Measurements from ENCODE around the gene EXOC3. TPM values are rescaled to one million over a fixed set of nuclear protein-coding genes. Genes with fewer than 3 reads are reported as not detected.
"Not testable (repeated sequence)": the region's sequence is repeated elsewhere in the genome, so short reads cannot be mapped to it uniquely, and the experiment has no call there.

The EXOC3 gene
- total RNA-seq, 1 experiment from 2014 or later = 19.4 TPM

DNA sequence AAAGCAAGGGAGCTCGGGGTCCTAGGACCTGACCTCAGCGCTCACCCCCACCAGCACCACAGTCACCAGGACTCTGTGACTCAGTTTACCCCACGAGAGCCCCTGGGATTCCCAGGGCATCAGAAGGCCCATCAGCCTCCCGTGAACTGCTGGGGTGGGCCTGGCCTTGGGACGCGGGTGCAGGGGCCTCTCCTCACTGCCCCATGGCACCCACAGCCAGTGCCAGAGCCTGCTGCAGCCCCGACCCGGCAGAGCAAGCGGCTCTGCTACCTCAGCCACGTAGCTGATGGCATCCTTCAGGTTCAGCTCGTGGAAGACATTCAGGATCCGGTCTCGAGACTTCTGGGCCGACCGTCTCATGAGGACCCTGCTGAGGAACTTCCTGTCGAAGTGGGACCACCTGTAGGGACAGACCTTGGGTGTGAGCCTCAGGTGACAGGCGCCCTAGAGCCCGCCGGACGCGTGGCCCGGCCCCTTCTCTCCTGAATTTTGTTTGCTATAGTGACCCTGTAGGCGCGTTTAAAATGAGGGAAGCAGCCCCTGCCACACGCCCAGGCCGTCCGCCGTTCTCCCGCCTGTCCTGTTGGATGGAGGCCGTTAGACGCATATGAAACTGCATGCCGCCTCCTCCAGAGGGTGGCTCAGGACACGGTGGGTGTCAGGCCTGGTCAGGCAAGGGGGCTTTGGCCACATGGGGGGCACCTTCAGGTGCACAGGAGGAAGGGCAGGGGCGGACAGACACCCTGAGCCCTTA, 36.8 kb downstream of the EXOC3 start:
- Histone ChIP-seq H3K4me3 (no peak overlapping the region), H3K27me3 (no peaks in the 10 kb centered on the region), H3K36me3 (no peaks in the 10 kb centered on the region), H3K9me3 (no peaks in the 10 kb centered on the region)
- DNase-seq = no peak

GRCh38 chr5:481347-481746, 38.4 kb downstream of the EXOC3 start:
- Histone ChIP-seq H3K4me3 (no peak overlapping the region), H3K36me3 (no peaks in the 10 kb centered on the region), H3K27me3 (no peaks in the 10 kb centered on the region), H3K9me3 (no peaks in the 10 kb centered on the region)
- no peak for DNase-seq

- Histone ChIP-seq H3K27me3 (no peaks in the 10 kb centered on the region), H3K36me3 (no peaks in the 10 kb centered on the region), H3K9me3 (no peaks in the 10 kb centered on the region), H3K4me3 (no peak overlapping the region)
- no peak for DNase-seq
These were observed 39.0 kb downstream of the EXOC3 start for GRCh38 chr5:482021-482420.

GRCh38 chr5:482506-482905, 39.5 kb downstream of the EXOC3 start:
- Histone ChIP-seq H3K9me3 (no peaks in the 10 kb centered on the region), H3K27me3 (no peaks in the 10 kb centered on the region), H3K4me3 (no peak overlapping the region), H3K36me3 (no peaks in the 10 kb centered on the region)
- DNase-seq = no peak

DNA sequence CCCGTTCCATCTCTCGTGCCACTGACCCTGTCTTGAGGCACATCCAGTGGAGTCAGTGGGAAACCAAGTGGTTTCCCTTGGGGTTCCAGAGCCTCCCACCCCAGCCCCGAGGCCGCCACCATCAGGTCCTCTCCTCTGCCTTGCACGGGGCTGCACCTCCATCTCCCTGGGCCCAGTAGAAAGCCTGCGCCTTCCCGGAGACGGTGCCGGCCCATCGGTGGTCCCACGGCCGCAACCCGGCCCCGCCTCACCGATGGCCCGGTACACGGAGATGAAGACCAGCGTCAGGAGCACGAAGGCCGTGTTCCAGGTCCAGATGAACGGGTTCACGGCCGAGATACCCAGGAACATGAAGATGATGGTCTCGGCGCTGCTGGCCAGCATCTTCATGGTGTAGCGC, 40.0 kb downstream of the EXOC3 start:
- no peaks in the 10 kb centered on the region for H3K36me3 ChIP-seq
- no peaks in the 10 kb centered on the region for H3K27me3 ChIP-seq
- DNase-seq = no peak
- no peaks in the 10 kb centered on the region for H3K9me3 ChIP-seq
- no peak overlapping the region for H3K4me3 ChIP-seq

DNA sequence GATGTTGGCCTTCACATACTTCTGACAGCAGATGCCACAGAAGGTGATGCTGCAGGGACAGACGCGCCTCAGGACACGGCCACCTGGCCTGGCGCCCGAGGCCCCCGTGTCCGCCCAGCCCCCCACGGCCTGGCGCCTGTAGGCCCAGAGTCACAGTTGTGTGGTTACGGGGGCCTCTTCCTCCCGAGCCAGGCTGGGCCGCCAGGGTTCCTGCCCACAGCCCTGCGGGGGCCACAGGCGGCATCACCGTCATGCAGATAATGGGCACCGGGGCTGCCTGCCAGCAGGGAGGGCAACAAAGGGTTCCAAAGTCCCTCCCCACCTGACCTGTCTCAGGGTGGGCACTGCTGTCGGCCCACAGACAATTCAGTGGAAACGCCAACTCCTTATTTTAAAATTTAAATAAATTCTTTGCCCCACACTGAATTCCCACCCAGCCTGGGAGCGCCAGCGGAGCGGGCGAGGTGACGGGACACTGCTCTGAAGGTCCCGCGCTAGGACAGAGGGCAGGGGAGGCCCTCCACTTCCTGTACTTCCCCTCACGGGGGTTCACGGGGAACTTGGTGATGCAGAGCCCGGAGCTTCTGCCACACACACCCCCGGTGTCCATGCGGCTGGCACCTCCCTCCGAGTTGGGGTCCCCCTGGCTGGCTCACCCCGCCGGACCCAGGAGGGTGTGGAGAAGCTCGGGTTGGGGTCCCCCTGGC, 40.6 kb downstream of the EXOC3 start:
- no peaks in the 10 kb centered on the region for H3K9me3 ChIP-seq
- DNase-seq = no peak
- no peak overlapping the region for H3K4me3 ChIP-seq
- H3K36me3 ChIP-seq = no peaks in the 10 kb centered on the region
- H3K27me3 ChIP-seq = no peaks in the 10 kb centered on the region

DNA sequence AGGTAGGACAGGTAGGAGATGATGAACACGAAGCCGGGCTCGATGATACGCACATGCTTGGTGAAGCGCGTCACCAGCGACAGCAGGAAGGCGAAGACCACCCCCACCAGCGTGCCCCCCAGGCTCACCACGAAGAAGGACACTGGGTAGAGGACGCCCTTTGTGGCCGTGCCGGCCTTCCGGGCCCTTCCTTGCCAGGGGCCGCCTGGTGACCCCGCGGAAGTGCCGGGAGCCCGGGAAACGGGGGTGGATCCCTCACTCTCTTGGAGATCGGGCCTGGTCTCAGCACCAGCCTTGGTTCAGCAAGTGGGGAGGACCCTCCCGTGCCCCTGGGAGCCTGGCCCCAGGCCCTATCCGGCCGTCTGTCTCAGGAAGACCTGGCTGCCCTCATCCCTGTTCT, 41.6 kb downstream of the EXOC3 start:
- no peak for DNase-seq
- no peaks in the 10 kb centered on the region for H3K36me3 ChIP-seq

GRCh38 chr5:485113-485945, 42.4 kb downstream of the EXOC3 start:
- no peak overlapping the region for H3K4me3 ChIP-seq
- H3K9me3 ChIP-seq = no peaks in the 10 kb centered on the region
- H3K27me3 ChIP-seq = no peaks in the 10 kb centered on the region
- no peaks in the 10 kb centered on the region for H3K36me3 ChIP-seq
- no peak for DNase-seq

More for the DNA sequence above, 41.6 kb downstream of the EXOC3 start:
- Histone ChIP-seq H3K9me3 (no peaks in the 10 kb centered on the region), H3K4me3 (no peak overlapping the region), H3K27me3 (no peaks in the 10 kb centered on the region)

GRCh38 chr5:485946-486491, 43.0 kb downstream of the EXOC3 start:
- no peaks in the 10 kb centered on the region for H3K9me3 ChIP-seq
- H3K36me3 ChIP-seq = no peaks in the 10 kb centered on the region
- H3K4me3 ChIP-seq = no peak overlapping the region
- DNase-seq = no peak
- H3K27me3 ChIP-seq = no peaks in the 10 kb centered on the region

GRCh38 chr5:486597-486996, 43.6 kb downstream of the EXOC3 start:
- H3K36me3 ChIP-seq, H3K9me3 ChIP-seq, H3K27me3 ChIP-seq, H3K4me3 ChIP-seq, DNase-seq: not testable (repeated sequence)

GRCh38 chr5:488241-488640, 45.3 kb downstream of the EXOC3 start:
- Histone ChIP-seq H3K27me3 (no peaks in the 10 kb centered on the region), H3K9me3 (no peaks in the 10 kb centered on the region), H3K4me3 (no peak overlapping the region), H3K36me3 (no peaks in the 10 kb centered on the region)
- DNase-seq = no peak

DNA sequence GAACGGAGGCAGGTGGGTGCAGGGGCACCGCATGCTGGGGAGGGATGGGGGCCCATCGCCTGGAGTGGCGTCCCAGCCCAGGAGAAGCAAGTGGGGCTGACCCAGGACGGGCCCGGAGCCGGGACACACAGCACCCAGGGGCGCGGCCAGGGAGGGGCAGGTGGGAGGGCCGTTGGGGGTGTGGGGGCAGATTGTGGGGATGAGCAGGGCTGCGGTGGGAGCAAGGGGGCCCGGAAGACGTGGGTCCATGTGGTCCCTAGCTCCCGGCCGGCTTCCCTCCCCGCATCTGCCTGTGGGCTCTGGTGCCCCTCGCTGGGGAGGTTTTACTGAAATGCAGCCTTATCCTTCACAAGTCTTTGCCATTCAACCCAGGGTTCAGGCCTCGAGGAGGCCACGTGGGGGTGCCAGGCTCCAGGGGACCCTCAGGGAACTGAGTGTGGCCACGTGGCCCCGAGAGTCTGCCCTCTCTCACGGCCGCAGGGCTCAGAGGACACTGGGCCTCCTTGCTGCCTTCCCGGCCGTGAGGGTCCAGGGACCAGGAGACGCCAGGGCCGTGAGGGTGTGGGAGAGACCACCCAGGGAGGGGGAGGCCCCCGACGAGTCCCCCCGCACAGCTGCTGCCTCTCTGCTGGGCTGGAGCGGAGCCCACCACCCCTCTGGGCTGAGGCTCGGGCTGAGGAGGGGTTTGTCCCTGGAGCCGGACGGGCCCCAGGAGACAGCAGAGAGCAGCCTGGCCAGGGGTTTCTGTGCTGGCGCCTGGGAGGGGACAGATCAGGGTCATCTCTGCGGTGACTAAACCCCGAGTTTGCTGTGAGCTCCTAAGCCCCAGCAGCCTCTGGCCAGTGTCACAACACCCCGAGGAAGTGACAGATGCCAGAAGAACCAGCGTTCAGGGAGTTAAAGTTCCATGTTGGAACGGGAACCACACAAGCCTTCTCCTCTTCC, 46.0 kb downstream of the EXOC3 start:
- H3K27me3 ChIP-seq = no peaks in the 10 kb centered on the region
- H3K4me3 ChIP-seq = no peak overlapping the region
- H3K36me3 ChIP-seq = no peaks in the 10 kb centered on the region
- H3K9me3 ChIP-seq = no peaks in the 10 kb centered on the region
- no peak for DNase-seq

- H3K9me3 ChIP-seq = no peaks in the 10 kb centered on the region
- DNase-seq = no peak
- H3K36me3 ChIP-seq = no peaks in the 10 kb centered on the region
- no peak overlapping the region for H3K4me3 ChIP-seq
- no peaks in the 10 kb centered on the region for H3K27me3 ChIP-seq
These were observed 46.7 kb downstream of the EXOC3 start for GRCh38 chr5:489689-490080.

DNA sequence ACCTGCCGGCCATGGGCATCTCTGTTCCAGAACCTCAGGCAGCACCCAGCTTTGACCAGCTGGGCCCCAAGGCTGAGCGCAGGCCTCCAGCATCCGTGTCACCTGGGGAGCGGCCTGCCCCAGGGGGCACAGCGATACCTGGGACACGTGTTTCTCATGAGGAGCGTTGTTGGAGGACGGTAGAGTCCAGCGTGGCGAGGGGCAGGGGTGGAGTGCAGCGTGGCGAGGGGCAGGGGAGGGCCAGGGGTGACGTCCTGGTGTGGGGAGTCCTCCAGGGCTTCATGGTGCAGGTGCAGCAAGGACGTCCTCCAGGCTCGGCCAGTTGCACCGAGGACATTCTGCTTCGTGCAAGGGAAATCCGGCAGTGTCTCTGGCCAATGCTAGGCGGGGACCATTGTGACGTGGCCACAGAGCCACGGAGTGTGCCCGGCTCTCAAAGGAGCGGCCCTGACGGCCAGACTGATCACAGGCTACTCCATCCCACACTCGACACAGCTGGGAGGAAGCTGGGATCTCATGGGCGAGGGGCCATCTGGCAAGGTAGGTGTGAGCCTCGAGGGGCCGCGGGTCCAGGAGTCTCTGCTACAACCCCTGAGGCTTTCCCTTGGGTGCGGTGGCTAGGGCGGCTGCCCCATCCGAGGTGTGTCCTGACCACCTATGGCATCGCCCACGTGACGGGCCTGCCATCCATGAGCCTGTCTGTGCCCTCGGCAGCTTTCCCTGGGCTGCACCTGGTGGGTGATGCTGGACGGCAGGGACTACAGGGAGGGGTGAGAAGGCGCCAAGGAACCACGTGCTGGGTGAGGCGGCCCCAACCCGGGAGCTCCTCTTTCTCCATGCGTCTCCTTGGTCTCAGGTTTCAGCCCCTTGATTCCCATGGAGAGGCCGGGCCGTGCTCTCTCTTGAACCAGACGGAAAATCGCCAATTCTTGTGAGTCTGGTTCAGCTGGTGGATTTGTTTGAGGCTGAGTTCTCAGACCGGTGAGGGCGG, 47.4 kb downstream of the EXOC3 start:
- H3K36me3 ChIP-seq = no peaks in the 10 kb centered on the region
- H3K4me3 ChIP-seq = no peak overlapping the region
- H3K9me3 ChIP-seq = no peaks in the 10 kb centered on the region
- no peak for DNase-seq
- H3K27me3 ChIP-seq = no peaks in the 10 kb centered on the region

Measured in MG63 (cell line).